ENCODE measurements around the gene KRR1.
"Not testable (repeated sequence)": the region's sequence is repeated elsewhere in the genome, so short reads cannot be mapped to it uniquely, and the experiment has no call there.

KRR1 gene

GRCh38 chr12:75522124-75522523 is 10.7 kb upstream of the KRR1 start:
- DNase-seq = not testable (repeated sequence)

GRCh38 chr12:75521224-75521623 is 9.8 kb upstream of the KRR1 start:
- DNase-seq = not testable (repeated sequence)

GRCh38 chr12:75509621-75510020 is 1.8 kb downstream of the KRR1 start:
- DNase-seq = no peak

GRCh38 chr12:75508159-75508558 is 3.2 kb downstream of the KRR1 start:
- DNase-seq = no peak

GRCh38 chr12:75507086-75507485 is 4.3 kb downstream of the KRR1 start:
- DNase-seq = no peak

GRCh38 chr12:75505706-75506312 is 5.6 kb downstream of the KRR1 start:
- no peak for DNase-seq

GRCh38 chr12:75503866-75504265 is 7.5 kb downstream of the KRR1 start:
- DNase-seq = no peak

- no peak for DNase-seq
Observed at GRCh38 chr12:75503459-75503858, 8.0 kb downstream of the KRR1 start.

GRCh38 chr12:75491169-75491568 is 20.2 kb downstream of the KRR1 start:
- DNase-seq = no peak

GRCh38 chr12:75489613-75490210 is 21.7 kb downstream of the KRR1 start:
- DNase-seq = no peak

- DNase-seq = no peak
Observed at GRCh38 chr12:75489187-75489586, 22.2 kb downstream of the KRR1 start.

GRCh38 chr12:75488553-75488952 is 22.9 kb downstream of the KRR1 start:
- DNase-seq = peak; percentile 9

- no peak for DNase-seq
Observed at GRCh38 chr12:75487308-75487707, 24.1 kb downstream of the KRR1 start.

GRCh38 chr12:75484450-75484849 is 27.0 kb downstream of the KRR1 start:
- DNase-seq = not testable (repeated sequence)

GRCh38 chr12:75483431-75483830 is 28.0 kb downstream of the KRR1 start:
- no peak for DNase-seq

GRCh38 chr12:75482646-75483045 is 28.8 kb downstream of the KRR1 start:
- no peak for DNase-seq

- DNase-seq = no peak
Observed at GRCh38 chr12:75481774-75482173, 29.6 kb downstream of the KRR1 start.

- DNase-seq = no peak
Observed at GRCh38 chr12:75481013-75481705, 30.2 kb downstream of the KRR1 start.

GRCh38 chr12:75480469-75480949 is 30.9 kb downstream of the KRR1 start, which contains the start of gene GLIPR1:
TSS of gene GLIPR1 (plus strand) at chr12:75480755. CDS start at chr12:75480881, 126 bp downstream.
- no peak for DNase-seq

- DNase-seq = no peak
Observed at GRCh38 chr12:75479963-75480461, 31.4 kb downstream of the KRR1 start.

GRCh38 chr12:75478116-75478794 is 33.2 kb downstream of the KRR1 start:
- no peak for DNase-seq

- DNase-seq = no peak
Observed at GRCh38 chr12:75477137-75477536, 34.3 kb downstream of the KRR1 start.

- DNase-seq = no peak
Observed at GRCh38 chr12:75476071-75476470, 35.3 kb downstream of the KRR1 start.

Measured in NCI-H1694 treated with DMSO at 0.1 percent for 48 hours (cell line).